Coronary artery (tissue), 2 donors: ENCODE results near the gene FYN.

ENCODE experiments used
- DNase-seq: peaks from one replicate; pipeline ENCODE4 v3.0.0-alpha.2; 2017; ENCODE audit warnings: low spot score
- H3K27ac ChIP-seq, 2 donors: fragments of 200-600 bp; sonication (generic); one replicate each; pipeline ENCODE4 v1.5.1; 2016 to 2019
- H3K4me3 ChIP-seq: fragments of 200-600 bp; sonication (generic); 2 replicates; pipeline ENCODE4 v1.5.1; 2016; ENCODE audit warnings: mild to moderate bottlenecking, moderate library complexity
- TF ChIP-seq, protein P1 (sequence below): fragments of 200-600 bp; sonication (generic); IDR thresholded peaks from one replicate; pipeline ENCODE4 v1.5.1; 2019; ENCODE audit warnings: antibody characterized with exemption

FYN gene

DNA sequence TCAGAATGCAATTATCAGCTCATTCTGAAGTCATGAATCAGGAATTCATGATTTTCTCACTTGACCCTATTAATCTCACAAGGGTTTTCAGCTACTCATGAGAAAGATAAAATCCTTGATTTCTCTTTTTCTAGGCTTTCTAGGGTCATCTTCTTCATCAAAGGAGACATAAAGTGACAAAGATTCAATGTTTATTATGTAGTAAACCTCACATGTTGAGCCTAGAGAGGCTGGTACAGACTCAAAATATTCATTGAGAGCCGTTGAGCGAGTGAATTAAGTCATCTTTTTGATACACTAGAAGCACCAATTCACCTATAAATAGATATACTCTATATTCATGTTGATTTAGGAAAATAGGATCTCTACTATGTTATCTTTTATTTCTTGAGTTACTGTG, 162.8 kb downstream of the FYN start:
- no peak for DNase-seq
- Histone ChIP-seq H3K4me3 (peak overlapping the region; percentile 34), H3K27ac (no peak overlapping the region)
- TF ChIP-seq, protein P1, sequence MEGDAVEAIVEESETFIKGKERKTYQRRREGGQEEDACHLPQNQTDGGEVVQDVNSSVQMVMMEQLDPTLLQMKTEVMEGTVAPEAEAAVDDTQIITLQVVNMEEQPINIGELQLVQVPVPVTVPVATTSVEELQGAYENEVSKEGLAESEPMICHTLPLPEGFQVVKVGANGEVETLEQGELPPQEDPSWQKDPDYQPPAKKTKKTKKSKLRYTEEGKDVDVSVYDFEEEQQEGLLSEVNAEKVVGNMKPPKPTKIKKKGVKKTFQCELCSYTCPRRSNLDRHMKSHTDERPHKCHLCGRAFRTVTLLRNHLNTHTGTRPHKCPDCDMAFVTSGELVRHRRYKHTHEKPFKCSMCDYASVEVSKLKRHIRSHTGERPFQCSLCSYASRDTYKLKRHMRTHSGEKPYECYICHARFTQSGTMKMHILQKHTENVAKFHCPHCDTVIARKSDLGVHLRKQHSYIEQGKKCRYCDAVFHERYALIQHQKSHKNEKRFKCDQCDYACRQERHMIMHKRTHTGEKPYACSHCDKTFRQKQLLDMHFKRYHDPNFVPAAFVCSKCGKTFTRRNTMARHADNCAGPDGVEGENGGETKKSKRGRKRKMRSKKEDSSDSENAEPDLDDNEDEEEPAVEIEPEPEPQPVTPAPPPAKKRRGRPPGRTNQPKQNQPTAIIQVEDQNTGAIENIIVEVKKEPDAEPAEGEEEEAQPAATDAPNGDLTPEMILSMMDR = no peak

DNA sequence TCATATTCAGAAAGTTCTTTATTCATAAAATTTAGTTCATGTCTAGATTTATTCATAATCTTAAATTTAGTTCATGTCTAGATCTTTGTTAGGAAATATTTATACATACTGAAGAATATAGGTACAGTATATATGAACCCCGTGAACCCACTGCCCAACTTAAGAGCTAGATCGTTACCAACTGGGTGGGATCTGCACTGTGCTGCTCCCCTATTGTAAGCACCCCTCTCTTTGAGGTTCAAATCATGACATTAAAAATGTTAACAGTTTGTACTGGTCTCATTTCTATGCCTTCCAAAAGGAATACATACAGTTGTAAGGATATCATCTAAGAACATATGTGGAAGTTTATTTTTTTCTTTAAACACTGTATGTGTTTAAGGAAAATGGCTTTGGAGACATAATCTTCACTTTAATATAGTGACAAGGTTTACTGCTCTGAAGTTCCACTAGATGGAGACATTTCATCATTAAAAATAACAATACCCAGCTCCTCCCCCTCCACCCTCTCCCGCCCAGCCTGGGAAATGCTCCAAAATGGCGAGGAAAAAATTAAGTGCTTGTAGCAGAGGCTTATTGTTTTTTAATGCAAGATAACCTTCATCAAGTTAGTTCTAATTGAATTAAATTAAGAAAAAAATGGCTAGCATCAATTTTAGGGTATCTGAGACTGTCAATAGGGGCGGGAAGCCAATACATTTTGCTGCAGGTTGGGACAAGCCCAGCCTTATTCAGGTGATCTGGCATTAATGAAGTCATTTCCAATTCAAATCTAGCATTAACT, 163.4 kb downstream of the FYN start:
- Histone ChIP-seq H3K4me3 (peak overlapping the region; percentile 34), H3K27ac (no peak overlapping the region)
- DNase-seq = no peak
- TF ChIP-seq, protein P1 = peak; percentile 48

DNA sequence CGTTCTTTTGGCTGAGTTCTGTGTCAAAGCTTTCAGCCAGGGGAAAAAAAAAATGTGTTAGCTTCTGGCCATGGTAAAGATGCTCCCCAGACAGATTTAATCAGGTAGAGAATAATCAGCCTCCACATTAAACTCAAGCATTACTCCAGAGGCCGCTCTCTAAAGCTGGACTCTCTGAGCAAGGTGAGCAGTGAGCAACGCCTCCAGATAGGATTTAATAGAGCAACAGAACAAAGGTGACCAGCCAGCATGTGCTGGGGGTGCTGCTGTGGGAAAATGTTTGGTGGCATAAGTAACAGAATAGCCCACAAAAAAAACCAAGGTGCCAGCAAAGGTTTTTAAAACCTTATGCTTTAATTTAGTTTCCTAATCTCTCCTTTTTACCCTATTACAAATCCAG, 164.1 kb downstream of the FYN start:
- Histone ChIP-seq H3K27ac (no peak overlapping the region), H3K4me3 (no peak overlapping the region)
- DNase-seq = no peak
- TF ChIP-seq, protein P1 = no peak

GRCh38 chr6:111707773-111708172, 165.5 kb downstream of the FYN start:
- H3K4me3 ChIP-seq = no peak overlapping the region
- H3K27ac ChIP-seq = no peak overlapping the region
- TF ChIP-seq, protein P1 = no peak
- DNase-seq = no peak

GRCh38 chr6:111706841-111707391, 166.3 kb downstream of the FYN start:
- TF ChIP-seq, protein P1 = no peak
- peak overlapping the region in 1 of 2 donors; percentile 38 for H3K27ac ChIP-seq
- no peak overlapping the region for H3K4me3 ChIP-seq
- no peak for DNase-seq

DNA sequence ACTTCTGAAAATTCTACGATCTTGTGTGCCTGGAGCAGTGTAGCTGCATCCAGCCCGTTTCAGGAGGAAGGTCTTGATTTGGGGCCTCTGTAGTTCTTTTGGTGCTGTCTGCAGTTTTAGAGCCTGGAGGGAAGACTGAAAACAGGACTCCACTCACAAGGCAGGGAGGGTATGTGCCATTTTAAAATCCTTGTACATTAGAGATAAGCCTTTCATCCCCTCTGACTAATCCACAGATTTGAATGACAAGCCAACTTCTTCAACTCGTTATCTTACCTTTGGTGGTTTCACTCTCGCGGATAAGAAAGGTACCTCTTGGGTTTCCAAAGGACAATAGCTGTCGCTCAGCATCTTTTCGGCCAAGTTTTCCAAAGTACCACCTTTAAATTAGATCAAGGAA, 169.5 kb downstream of the FYN start:
- H3K27ac ChIP-seq = no peak overlapping the region
- TF ChIP-seq, protein P1 = no peak
- DNase-seq = no peak
- H3K4me3 ChIP-seq = no peak overlapping the region

- Histone ChIP-seq H3K4me3 (no peak overlapping the region), H3K27ac (no peak overlapping the region)
- TF ChIP-seq, protein P1 = no peak
- DNase-seq = no peak
Measured at GRCh38 chr6:111702268-111702667, 171.0 kb downstream of the FYN start.
